ENCODE data around the gene CAMK2A.
"Not testable (repeated sequence)": the region's sequence is repeated elsewhere in the genome, so short reads cannot be mapped to it uniquely, and the experiment has no call there.

The CAMK2A gene

DNA sequence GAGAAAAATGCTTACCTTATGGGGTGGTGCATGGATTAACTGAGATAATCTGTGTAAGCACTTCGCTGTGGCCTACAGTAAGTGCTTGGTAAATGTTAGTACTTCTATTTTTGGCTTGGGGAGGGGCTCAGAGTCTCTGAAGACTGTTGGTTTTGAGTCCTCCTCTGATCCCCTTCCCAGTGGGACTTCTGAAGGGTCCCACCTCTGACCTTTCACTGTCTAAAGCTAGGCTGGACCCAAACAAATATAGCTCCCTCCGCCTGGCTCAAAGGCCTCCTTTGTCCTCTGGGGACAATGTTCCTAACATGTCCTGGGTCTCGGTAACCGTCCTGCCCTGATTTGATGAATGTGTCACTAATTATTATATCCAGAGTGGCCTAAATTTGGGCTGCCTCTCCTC is 34.8 kb downstream of the CAMK2A start:
- no peak for DNase-seq (ENCODE audit: low read depth in 2 of 2)

DNA sequence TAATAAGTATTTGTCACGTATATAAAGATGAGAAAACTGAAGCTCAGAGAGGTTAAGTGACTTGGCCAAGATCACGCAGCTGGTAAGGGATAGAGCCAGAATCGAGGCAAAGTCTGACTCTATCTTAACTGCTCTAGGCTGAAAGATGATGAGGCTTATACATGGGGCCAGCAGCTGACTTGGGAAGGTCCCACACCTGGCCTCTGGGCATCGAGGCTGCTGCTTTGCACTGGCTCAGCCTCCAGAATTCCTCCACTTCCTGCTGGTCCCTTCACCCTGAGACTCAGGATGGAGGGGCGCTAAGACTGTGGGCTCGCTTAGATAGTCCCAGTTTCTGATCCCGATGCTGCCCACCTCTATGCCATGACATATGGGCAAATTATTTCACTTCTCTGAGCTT is 35.2 kb downstream of the CAMK2A start:
- no peak for DNase-seq (ENCODE audit: low read depth in 2 of 2)

DNA sequence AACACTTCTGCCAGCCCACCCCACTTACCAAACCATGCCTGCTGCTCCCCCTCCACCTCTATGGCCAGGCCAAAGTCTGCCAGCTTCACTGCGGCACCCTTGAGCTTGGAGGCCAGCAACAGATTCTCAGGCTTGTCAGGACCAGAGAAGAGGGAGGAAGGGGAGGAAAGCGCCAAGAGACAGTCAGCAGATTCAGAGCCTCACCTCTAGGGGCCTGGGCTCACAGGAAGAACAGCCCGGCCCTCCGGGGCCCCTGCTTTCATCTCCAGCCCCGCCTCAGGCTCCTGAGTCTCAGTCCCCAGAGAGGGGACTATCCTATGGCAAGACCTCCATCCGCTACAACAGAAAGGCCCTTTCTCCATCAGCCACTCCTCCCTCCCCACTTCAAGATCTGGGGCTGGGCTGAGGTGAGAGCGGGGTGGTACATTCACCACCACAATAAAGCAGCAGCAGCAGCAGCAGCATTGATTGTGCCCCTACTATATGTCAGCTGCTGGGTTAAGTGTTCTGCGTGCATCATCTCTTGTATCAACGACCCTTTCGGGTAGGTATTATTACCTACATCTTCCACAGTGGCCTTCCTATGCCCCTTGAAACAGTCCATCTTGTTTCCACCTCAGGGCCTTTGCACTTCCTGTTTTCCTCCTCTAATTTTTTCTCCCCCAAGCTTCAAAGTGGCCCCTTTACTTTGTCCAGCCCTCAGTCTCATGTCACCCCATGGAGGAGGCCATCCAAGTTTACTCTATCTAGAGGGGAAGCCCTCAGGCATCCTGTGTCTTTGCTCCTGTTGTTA is 36.0 kb downstream of the CAMK2A start:
- no peak for DNase-seq (ENCODE audit: low read depth in 2 of 2)

DNA sequence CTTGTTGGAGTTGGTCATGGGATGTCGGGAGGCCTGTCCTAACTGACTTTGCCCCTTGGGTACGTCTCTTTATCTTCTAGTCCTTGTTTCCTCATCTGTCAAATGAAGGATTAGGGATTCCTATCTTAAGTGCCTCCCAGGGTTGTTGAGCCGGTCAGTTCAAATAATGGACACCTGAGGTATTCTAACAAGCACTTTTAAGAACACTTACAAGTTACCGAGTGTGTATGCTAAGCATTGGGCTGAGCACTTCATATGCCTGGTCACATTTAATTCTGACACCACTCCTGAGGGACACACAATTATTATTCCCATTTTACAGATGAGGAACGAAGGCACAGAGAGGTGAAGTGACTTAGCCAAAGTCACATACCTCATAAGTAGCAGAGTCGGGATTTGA is 37.1 kb downstream of the CAMK2A start:
- DNase-seq (ENCODE audit: low read depth in 2 of 2): no peak

DNA sequence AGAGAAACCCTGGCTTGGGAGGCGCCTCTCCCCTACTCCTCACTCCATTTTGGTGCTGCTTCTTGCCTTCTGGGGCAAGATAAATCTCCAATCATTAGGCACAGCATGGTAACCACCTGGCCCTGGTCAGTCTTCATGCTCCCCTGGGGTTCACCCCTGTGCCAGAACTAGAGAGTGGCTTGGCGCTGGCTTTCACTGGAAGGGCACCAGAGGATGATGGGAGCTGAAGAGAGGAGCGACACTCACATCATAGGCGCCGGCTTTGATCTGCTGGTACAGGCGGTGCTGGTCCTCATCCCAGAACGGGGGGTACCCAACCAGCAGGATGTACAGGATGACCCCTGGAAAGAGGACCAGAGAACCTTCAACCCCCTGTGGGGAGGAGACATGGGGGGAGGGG is 38.1 kb downstream of the CAMK2A start:
- no peak for DNase-seq (ENCODE audit: low read depth in 2 of 2)

DNA sequence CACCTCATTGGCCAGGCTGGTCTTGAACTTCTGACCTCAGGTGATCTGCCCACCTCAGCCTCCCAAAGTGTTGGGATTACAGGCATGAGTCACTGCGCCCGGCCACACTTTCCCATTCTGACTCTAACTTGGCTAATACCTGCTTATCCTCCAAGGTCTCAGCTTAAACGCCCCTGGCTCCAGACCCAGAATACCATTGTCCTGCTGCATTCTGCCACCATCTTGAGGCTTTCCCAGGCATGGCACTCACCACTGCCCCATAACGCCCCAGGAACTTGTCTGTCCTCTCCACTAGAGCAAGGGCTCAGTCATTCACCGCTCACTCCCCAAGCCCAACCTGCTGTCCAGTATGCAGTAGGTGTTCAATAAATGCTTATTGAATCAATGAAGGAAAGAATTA is 39.8 kb downstream of the CAMK2A start:
- no peak for DNase-seq (ENCODE audit: low read depth in 2 of 2)

DNA sequence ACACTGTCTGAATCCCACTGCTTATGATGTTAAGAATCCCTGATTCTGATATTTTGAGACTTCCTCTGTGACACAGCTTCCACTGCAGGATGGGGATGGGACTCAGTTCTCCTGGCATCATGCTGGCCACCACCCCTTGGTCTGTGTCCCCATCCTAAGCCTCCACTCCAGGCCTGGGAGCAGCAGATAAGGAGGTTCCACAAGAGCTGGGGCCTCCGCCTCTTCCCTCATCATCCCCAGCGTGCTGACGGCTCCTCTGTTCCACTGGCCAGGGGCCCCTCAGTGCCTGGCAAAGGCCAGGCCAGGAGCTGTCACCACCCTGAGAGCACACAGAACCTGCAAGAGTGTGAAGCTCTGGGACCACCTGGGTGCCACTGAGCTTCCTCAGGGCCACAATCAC is 40.6 kb downstream of the CAMK2A start:
- no peak for DNase-seq (ENCODE audit: low read depth in 2 of 2)

DNA sequence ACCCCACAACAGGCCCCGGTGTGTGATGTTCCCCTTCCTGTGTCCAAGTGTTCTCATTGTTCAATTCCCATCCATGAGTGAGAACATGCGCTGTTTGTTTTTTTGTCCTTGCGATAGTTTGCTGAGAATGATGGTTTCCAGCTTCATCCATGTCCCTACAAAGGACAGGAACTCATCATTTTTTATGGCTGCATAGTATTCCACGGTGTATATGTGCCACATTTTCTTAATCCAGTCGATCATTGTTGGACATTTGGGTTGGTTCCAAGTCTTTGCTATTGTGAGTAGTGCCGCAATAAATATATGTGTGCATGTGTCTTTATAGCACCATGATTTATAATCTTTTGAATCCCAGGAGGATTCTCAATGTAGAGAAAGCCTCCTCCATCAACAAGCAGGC is 41.1 kb downstream of the CAMK2A start:
- not testable (repeated sequence) for DNase-seq (ENCODE audit: low read depth in 2 of 2)

DNA sequence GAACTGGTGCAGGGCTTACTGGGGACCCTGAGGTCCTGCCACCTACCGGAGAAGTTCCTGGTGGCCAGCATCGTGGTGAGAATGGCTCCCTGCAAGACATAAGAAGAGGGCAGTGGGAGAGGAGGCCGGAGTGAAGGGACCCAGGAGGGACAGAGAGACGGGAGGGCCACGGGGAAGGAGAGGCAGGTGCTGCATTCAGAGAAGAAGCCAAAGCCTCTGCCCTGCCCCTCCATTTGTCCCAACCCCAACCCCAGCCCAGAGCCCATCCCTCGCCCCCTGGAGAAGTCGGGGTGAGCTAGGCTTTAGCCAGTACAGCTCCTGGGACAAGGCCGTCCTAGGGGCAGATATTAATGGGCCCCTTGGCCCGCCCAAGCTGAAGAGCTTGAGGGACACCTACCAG is 41.8 kb downstream of the CAMK2A start:
- no peak for DNase-seq (ENCODE audit: low read depth in 2 of 2)

DNA sequence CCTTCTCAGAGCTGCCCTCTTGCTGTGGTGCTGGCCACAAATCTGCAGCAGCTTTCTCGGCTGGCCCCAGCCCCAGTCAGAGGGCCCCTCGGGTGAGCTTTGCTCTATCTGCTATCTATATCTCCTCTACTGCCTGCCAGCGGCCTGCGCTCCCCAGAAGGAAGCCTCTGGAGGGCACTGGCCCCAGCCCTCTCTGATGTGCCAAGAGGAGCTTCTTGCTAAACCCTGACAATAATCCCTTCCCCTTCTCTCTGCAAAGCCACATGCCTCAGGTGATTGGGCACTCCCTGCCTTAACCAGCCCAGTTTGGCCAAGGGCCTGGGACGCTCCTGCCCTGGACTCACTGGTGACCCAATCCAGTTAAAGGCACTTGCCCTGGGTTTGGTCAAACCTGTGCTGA is 42.7 kb downstream of the CAMK2A start:
- DNase-seq (ENCODE audit: low read depth in 2 of 2): no peak

DNA sequence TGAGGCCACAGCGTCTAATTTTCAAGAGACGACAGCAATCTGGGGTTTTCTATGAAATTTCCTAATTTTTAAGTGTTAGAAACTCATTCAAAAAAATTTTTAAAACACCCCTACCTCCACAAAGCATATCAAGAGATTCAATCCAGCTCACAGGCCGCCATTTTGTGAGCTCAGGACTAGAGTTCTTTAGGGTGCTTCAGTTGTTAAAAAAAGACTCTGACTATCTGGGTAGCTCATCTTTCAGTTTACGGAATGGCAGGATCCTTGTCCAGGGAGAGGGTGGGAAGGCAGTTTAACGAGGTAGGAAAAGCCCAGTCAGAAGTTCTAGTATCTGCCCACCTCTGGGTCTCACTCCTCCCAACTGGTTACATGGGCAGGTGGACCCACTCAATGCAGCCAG is 43.1 kb downstream of the CAMK2A start:
- DNase-seq (ENCODE audit: low read depth in 2 of 2): no peak

DNA sequence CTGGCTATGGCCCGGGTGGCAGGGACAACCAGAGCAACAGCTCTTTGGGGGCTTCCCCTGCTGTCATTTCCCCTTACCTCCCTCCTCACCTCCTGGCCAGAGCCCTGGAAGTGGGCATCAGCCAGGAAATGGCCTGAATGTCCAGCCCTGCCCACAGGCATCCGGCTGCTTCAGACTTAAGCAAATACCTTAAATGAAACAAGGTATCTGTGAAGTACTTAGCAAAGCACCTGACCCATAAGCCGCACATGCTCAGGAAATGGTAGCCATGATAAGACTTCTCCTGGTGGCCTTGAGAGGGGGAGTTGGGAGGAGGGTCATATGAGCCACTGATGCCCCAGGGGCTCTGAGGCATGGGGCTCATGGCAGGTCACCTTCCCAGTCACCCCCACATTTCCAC is 43.8 kb downstream of the CAMK2A start:
- DNase-seq (ENCODE audit: low read depth in 2 of 2): no peak

DNA sequence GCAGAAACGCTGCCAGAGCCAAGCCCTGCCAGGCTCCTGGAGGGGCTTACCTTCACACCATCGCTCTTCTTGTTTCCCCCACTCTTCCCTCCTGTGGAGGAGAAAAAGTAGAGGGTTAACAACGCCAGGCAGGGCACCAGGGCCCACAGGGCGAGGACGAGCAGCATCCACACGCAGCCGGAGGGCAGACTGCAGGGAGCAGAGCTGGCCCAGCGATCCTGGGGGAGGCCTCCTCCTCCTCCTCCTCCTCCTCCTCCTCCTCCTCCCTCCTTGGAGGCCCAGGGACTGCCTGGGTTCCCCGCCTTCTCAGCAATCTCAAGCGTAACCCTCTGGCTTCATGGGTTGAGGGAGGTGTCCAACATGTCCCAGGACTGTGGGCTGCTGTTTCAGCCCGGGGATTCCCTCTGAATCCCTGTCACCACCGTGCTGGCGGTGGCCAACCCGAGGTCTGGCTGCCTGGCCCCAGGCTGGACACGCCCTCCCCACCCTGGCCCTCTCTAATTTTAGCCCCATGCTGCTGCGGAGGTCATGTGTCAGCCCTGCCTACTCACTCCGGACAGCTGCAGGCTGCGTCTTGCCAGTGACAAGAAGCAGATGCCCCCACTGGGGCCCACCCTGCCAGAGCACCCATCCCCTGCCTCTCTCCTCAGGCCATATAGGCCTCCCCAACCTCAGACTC is 44.3 kb downstream of the CAMK2A start:
- DNase-seq (ENCODE audit: low read depth in 2 of 2): no peak

DNA sequence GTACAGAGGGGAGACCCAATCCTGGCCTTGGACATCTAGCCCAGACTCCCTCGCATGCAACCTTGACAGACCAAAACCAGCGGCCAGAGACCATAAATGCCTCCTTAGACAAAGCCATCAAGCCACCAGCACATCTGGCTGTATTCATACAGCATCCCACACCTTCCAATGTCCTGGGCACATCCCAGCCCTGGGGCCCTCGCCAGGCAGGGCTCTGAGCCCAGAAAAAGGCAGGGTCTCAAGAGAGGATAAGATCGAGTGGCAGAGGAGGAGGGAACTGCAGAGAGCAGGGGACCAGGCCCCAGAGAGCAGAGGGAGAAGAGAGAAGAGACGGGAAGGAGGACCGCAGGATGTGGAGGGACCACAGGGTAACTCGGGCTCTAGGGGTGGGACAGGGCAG is 45.4 kb downstream of the CAMK2A start:
- no peak for DNase-seq (ENCODE audit: low read depth in 2 of 2)

DNA sequence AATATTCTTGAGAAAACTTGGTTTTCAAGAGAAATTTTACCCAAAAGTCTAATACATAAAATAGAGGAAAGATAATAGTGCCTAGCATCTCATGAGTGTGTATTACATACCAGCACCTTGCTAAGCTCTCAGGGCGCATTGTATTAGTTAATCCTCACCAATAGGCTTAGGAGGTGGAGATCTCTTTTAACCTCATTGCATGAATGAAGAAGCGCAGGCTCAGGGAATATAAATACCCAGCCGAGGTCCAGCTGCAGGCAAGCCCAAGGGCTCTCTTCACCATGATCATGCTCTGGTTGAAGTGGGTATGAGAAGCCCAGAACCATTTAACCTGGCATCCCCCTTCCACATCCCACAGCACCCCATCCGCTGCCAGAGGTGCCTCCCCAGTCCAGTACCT is 46.0 kb downstream of the CAMK2A start:
- DNase-seq (ENCODE audit: low read depth in 2 of 2): no peak

DNA sequence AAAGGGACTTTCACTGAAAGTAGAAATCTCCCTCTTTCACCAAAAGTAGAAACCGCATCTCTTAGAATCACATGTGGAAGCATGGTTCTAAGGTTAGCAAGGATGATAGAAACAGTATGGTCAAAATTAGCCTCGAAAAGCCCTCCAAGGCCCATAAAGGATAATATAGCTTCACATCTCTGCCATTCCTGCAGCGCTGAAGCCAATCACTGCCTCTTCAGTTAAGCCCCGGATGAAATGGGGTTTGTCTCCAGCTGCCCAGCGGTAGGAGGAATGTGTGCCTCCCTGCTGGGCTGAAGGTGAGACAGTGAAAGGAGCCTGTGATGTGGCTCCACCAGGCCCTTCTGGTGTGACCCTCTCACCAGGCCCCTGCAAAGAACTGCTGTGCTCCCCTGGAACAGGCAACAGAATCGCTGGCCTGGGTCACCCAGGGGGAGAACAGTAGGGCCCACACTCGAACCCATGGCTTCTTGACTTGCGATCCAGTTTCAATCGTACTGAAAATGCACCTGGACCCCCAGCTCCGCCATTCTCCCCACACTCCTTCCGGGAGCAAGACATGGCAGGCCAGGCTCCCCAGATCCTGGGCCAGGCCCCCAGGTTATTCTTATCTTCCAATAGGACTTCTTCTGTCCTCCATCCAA is 47.2 kb downstream of the CAMK2A start:
- DNase-seq (ENCODE audit: low read depth in 2 of 2): no peak

DNA sequence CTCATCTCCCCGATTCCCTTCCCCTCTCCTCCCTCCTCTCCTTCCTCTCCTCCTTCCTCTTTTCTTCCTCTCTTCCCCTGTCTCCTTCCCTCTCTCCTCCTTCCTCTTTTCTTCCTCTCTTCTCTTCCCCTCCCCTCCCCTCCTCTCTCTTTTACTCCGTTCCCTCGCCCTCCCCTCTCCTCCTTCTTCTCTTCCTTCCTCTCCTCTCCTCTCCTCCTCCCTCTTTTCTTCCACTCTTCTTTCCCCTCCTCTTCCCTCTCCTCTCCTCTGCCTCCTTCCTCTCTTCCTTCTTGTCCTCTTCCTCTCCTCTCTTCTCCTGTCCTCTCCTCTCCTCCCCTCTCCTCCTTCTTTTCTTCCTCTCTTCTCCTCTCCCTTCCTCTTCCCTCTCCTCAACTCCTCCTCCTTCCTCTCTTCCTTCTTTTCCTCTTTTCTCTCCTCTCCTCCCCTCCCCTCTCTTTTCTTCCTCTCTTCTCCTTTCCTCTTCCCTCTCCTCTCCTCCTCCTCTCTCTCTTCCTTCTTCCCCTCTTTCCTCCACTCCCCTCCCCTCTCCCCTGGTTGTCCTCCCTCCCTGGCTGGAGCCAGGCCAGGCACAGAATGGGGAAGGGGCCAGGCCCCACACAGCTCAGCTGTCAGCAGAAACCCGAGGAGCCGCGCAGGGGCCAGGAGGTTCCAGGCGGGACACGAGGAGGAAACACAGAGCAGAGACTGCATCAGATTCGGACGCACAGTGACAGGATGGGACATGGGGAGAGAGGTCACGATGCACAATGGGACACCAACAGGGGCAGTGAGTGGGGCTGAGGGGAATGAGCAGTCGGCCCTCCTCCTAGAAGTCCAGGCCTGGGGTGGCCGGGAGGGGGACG is 48.0 kb downstream of the CAMK2A start:
- DNase-seq (ENCODE audit: low read depth in 2 of 2): no peak

DNA sequence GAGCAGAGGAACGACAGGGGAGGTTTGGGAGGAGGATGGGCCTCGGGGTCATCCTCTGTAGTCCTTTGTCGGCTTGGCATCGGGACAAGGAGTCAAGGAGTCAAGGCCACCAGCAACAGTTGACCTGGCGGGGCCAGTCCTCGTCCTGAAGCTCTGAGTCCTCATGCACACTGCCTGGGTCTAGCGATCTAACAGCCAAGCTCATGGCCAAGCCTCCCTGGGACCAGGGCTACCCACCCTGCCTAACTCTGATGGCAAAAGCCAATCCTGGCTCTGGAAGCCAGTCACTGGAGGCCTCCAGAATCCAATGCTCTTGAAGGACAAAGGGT is 49.8 kb downstream of the CAMK2A start:
- DNase-seq (ENCODE audit: low read depth in 2 of 2): no peak

DNA sequence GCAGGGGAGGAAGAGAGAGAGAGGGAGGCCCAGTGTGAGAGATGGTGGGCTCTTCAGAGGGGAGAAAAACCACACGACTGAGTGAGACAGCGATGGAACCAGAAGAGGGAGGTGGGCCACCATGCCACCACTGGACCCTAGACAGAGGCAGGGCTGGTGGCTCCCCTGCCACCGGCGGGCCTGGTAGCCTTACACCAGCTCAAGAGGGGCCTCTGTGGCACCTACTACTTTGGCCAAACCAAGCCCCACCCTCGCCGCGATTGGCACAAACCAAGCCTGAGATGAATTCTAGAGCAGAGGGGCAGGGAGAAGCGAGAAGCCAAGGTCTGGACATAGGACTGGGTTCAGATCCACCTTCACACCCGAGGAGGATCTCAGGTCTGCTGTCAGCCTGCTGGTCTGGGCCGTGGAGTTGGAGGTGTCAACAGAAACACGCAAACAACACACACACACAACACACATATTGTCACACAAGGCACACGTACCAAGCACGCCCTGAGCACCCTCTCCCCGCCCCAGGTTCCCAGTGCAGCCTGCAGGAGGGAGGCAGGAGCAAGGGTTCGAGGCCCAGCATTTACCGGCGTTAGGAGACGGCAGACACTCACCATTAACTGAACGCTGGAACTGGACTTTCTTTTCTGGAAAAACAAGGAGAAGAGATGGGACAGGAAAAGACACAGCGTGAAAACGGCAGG is 50.3 kb downstream of the CAMK2A start:
- no peak for DNase-seq (ENCODE audit: low read depth in 2 of 2)

DNA sequence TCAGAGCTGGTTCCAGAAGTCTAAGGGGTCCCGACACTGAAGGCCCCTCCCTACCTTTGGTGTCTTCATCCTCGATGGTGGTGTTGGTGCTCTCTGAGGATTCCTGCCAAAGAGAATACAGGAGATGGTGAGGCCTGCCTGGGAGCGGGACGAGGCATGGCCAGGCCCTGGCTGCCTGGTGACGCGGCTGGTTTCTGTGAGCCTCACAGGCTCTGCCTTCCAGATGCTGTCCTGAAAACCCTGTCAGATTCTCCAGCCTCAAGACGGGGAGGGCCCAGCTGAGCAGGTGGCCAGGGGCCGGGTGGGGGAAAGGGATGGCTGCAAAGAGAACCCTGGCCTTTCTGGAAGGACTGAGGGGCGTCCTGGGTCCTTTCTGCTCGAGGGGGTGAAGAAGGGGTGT is 50.9 kb downstream of the CAMK2A start:
- no peak for DNase-seq (ENCODE audit: low read depth in 2 of 2)

DNA sequence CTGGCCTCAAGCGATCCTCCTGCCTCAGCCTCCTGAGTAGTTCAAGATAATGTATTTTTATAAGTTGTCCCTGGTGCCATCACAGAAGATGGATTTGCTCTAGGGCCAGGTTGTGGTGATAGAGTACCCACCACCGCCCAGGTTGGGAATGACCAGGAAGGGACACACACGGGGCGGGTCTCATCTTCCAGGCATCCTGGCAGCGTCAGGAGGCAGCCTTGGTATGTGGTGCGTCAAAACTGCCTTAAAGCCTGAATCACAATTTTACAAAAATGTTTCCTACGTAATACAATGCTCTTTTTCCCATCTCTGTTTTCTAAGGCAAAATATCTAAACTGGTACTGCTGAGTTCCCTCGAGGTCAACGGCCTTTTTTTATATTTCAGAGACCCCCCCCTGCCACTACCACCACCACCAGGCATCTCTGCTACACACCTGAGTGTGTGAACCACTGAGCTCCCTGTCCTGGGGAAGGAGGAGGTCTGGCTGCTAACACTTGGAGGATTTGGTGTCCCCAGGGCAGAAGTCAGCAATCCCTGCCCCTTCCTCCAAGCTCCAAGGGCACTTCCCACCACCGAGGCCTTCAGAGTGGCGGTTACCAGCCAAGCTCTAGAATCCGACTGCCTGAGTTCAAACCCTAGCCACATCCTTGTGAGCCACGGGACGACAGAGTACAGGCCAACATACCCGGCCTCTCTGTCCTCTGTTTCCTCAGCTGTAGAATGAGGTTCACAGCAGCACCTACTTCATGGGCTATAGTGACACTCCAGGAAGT is 52.4 kb downstream of the CAMK2A start:
- DNase-seq (ENCODE audit: low read depth in 2 of 2): no peak
